ENCODE data around the gene HLA-C. TPM values are rescaled to one million over a fixed set of nuclear protein-coding genes. Genes with fewer than 3 reads are reported as not detected.

Gene HLA-C
- total RNA-seq, 2 experiments from 2014 or later, result 333 to 404 TPM

DNA sequence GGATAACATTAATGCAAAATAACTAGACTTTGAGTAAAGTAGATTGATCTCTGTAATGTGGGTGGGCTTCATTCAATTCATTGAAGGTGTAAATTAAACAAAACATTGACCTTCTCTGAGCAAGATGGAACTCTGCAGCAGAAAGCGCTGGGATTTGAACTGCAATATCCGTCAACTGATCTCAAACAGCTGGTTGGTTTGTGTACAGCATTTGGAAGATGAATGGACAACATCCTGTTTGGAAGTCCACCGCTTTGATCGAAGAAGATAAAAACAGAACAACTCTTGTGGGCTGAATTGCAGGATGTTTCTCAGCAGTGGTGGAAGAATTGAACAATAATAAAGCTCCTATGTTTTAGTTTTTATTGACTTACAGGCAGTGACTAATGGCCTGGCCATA lies 20.6 kb downstream of the HLA-C start:
- H3K4me1 ChIP-seq (ENCODE audit: insufficient read depth, low read length, poor library complexity, severe bottlenecking), result no peaks in the 10 kb centered on the region
- no peaks in the 10 kb centered on the region for H4K20me1 ChIP-seq (ENCODE audit: insufficient read depth, low read length)
- no TSS peak for BruUV-seq (replicated peaks)
- no peak overlapping the region for H3K27ac ChIP-seq (ENCODE audit: low read depth, low read length, poor library complexity, severe bottlenecking)
- no peak for TF ChIP-seq EZH2phosphoT487 (IDR thresholded peaks at IDR 0.05; ENCODE audit: borderline replicate concordance, low read depth, low read length)
- TF ChIP-seq, protein P1, sequence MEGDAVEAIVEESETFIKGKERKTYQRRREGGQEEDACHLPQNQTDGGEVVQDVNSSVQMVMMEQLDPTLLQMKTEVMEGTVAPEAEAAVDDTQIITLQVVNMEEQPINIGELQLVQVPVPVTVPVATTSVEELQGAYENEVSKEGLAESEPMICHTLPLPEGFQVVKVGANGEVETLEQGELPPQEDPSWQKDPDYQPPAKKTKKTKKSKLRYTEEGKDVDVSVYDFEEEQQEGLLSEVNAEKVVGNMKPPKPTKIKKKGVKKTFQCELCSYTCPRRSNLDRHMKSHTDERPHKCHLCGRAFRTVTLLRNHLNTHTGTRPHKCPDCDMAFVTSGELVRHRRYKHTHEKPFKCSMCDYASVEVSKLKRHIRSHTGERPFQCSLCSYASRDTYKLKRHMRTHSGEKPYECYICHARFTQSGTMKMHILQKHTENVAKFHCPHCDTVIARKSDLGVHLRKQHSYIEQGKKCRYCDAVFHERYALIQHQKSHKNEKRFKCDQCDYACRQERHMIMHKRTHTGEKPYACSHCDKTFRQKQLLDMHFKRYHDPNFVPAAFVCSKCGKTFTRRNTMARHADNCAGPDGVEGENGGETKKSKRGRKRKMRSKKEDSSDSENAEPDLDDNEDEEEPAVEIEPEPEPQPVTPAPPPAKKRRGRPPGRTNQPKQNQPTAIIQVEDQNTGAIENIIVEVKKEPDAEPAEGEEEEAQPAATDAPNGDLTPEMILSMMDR (conservative IDR thresholded peaks at IDR 0.05; ENCODE audit: low read length), result no peak
- no peak overlapping the region for H2AFZ ChIP-seq (ENCODE audit: low read length)
- no peak for DNase-seq (ENCODE audit: low spot score)
- POLR2A ChIA-PET, result no interaction called here
- CTCF ChIA-PET (ENCODE audit: unreplicated experiment), result no interaction called here
- H3K4me2 ChIP-seq (ENCODE audit: low read length), result no peak overlapping the region
- H3K9me2 ChIP-seq (ENCODE audit: insufficient read depth, low read length), result no peaks in the 10 kb centered on the region
- H3K9me3 ChIP-seq (ENCODE audit: low read length), result peaks cover 5% of the 10 kb centered on the region; the same call in 1 of the 2 replicates
- H3K4me3 ChIP-seq (ENCODE audit: low read depth, low read length, poor library complexity, severe bottlenecking), result no peak overlapping the region
- intact Hi-C loops (cut with micrococcal nuclease; ENCODE audit: unreplicated experiment), result no loop called here
- H3K36me3 ChIP-seq (ENCODE audit: insufficient read depth, low read length), result no peaks in the 10 kb centered on the region; the same call in 1 of the 2 replicates
- H3K79me2 ChIP-seq (ENCODE audit: insufficient read depth, low read depth, low read length), result no peaks in the 10 kb centered on the region

DNA sequence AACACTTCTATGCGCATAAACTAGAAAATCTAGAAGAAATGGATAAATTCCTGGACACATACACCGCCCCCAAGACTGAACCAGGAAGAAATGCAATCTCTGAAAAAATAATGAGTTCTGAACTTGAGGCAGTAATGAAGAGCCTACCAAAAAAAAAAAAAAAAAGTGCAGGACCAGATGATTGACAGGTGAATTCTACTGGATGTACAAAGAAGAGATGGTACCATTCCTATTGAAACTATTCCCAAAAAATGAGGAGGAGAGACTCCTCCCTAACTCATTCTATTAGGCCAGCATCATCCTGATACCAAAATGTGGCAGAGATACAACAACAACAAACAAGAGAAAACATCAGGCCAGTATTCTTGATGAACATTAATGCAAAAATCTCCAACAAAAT lies 22.7 kb downstream of the HLA-C start:
- TF ChIP-seq, protein P1 (conservative IDR thresholded peaks at IDR 0.05; ENCODE audit: low read length), result no peak
- TF ChIP-seq EZH2phosphoT487 (IDR thresholded peaks at IDR 0.05; ENCODE audit: borderline replicate concordance, low read depth, low read length), result no peak
- POLR2A ChIA-PET, result interaction anchor here (0.8 kb wide), 1 partner anchor 21 kb away, joined by 4 read pairs; no protein-coding TSS in a partner anchor

DNA sequence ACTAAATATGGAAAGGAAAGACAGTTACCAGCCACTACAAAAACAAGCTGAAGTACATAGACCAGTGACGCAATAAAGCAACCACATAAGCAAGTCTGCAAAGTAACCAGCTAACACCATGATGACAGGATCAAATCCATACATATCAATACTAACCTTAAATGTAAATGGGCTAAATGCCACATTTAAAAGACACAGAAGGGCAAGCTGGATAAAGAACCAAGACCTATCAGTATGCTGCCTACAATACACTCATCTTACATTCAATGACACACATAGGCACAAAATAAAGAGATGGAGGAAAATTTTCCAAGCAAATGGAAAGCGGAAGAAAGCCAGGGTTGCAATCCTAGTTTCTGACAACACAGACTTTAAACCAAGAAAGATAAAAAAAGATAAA lies 24.1 kb downstream of the HLA-C start:
- Histone ChIP-seq H3K9me3 (ENCODE audit: low read length) (peaks cover 5% of the 10 kb centered on the region; the same call in 1 of the 2 replicates), H4K20me1 (ENCODE audit: insufficient read depth, low read length) (no peaks in the 10 kb centered on the region), H3K36me3 (ENCODE audit: insufficient read depth, low read length) (no peaks in the 10 kb centered on the region; the same call in 1 of the 2 replicates), H3K27ac (ENCODE audit: low read depth, low read length, poor library complexity, severe bottlenecking) (no peak overlapping the region), H3K4me2 (ENCODE audit: low read length) (no peak overlapping the region), H2AFZ (ENCODE audit: low read length) (no peak overlapping the region), H3K4me1 (ENCODE audit: insufficient read depth, low read length, poor library complexity, severe bottlenecking) (no peaks in the 10 kb centered on the region), H3K4me3 (ENCODE audit: low read depth, low read length, poor library complexity, severe bottlenecking) (no peak overlapping the region), H3K79me2 (ENCODE audit: insufficient read depth, low read depth, low read length) (no peaks in the 10 kb centered on the region), H3K9me2 (ENCODE audit: insufficient read depth, low read length) (peaks cover 4% of the 10 kb centered on the region; the same call in 1 of the 2 replicates)
- DNase-seq (ENCODE audit: low spot score), result no peak
- ChIA-PET CTCF (ENCODE audit: unreplicated experiment) (no interaction called here), POLR2A (interaction anchor here (0.6 kb wide), 1 partner anchor 718 kb away, joined by 3 read pairs; no protein-coding TSS in a partner anchor)
- BruUV-seq (replicated peaks), result no TSS peak
- intact Hi-C loops (cut with micrococcal nuclease; ENCODE audit: unreplicated experiment), result loop anchor here (2.0 kb wide), 1 partner anchor 73 kb away; no protein-coding TSS in a partner anchor
- TF ChIP-seq EZH2phosphoT487 (IDR thresholded peaks at IDR 0.05; ENCODE audit: borderline replicate concordance, low read depth, low read length), result no peak
- TF ChIP-seq, protein P1 (conservative IDR thresholded peaks at IDR 0.05; ENCODE audit: low read length), result no peak

More for the DNA sequence above, 22.7 kb downstream of the HLA-C start:
- no peak overlapping the region for H2AFZ ChIP-seq (ENCODE audit: low read length)
- no peak for DNase-seq (ENCODE audit: low spot score)
- CTCF ChIA-PET (ENCODE audit: unreplicated experiment), result no interaction called here
- H3K9me3 ChIP-seq (ENCODE audit: low read length), result peaks cover 5% of the 10 kb centered on the region; the same call in 1 of the 2 replicates
- no TSS peak for BruUV-seq (replicated peaks)
- intact Hi-C loops (cut with micrococcal nuclease; ENCODE audit: unreplicated experiment), result no loop called here
- H3K9me2 ChIP-seq (ENCODE audit: insufficient read depth, low read length), result no peaks in the 10 kb centered on the region
- no peak overlapping the region for H3K27ac ChIP-seq (ENCODE audit: low read depth, low read length, poor library complexity, severe bottlenecking)
- no peaks in the 10 kb centered on the region for H3K4me1 ChIP-seq (ENCODE audit: insufficient read depth, low read length, poor library complexity, severe bottlenecking)
- H4K20me1 ChIP-seq (ENCODE audit: insufficient read depth, low read length), result no peaks in the 10 kb centered on the region
- no peak overlapping the region for H3K4me2 ChIP-seq (ENCODE audit: low read length)
- H3K4me3 ChIP-seq (ENCODE audit: low read depth, low read length, poor library complexity, severe bottlenecking), result no peak overlapping the region
- H3K36me3 ChIP-seq (ENCODE audit: insufficient read depth, low read length), result no peaks in the 10 kb centered on the region; the same call in 1 of the 2 replicates
- H3K79me2 ChIP-seq (ENCODE audit: insufficient read depth, low read depth, low read length), result no peaks in the 10 kb centered on the region

Measured in OCI-LY7 (cell line).